Activated CD8-positive, alpha-beta memory T cell treated with anti-CD3 and anti-CD28 coated beads, Interleukin-2, amount 50 U/mL, for 24 hours (primary cell): ENCODE measurements around the gene MAP3K7CL.
A peak's percentile ranks its signal among the peaks of the same experiment; 100 is the strongest.

Experiments used
- DNase-seq: peaks from one replicate; pipeline ENCODE4 v3.0.0-alpha.2; 2020; ENCODE audit errors: extremely low read depth

The MAP3K7CL gene

GRCh38 chr21:29195981-29196669 lies 65.7 kb downstream of the MAP3K7CL start:
- peak; percentile 44 for DNase-seq

GRCh38 chr21:29196670-29197191 lies 66.3 kb downstream of the MAP3K7CL start:
- no peak for DNase-seq

GRCh38 chr21:29201186-29201585 lies 70.7 kb downstream of the MAP3K7CL start:
- DNase-seq: no peak

- DNase-seq: no peak
These were observed 74.6 kb downstream of the MAP3K7CL start for GRCh38 chr21:29205009-29205408.

GRCh38 chr21:29205988-29206387 lies 75.5 kb downstream of the MAP3K7CL start:
- no peak for DNase-seq

- DNase-seq: no peak
These were observed 76.0 kb downstream of the MAP3K7CL start for GRCh38 chr21:29206445-29206844.

GRCh38 chr21:29207201-29207600 lies 76.8 kb downstream of the MAP3K7CL start:
- DNase-seq: no peak

GRCh38 chr21:29208044-29208681 lies 77.7 kb downstream of the MAP3K7CL start:
- no peak for DNase-seq

- no peak for DNase-seq
These were observed 78.2 kb downstream of the MAP3K7CL start for GRCh38 chr21:29208682-29209059.

GRCh38 chr21:29209696-29210095 lies 79.3 kb downstream of the MAP3K7CL start:
- DNase-seq: no peak

GRCh38 chr21:29211205-29211604 lies 80.8 kb downstream of the MAP3K7CL start:
- DNase-seq: no peak

GRCh38 chr21:29212446-29212845 lies 82.0 kb downstream of the MAP3K7CL start:
- no peak for DNase-seq

GRCh38 chr21:29213513-29214385 lies 83.3 kb downstream of the MAP3K7CL start:
- no peak for DNase-seq

GRCh38 chr21:29215709-29216108 lies 85.3 kb downstream of the MAP3K7CL start:
- no peak for DNase-seq

- no peak for DNase-seq
These were observed 87.4 kb downstream of the MAP3K7CL start for GRCh38 chr21:29217818-29218291.

GRCh38 chr21:29218749-29219148 lies 88.3 kb downstream of the MAP3K7CL start:
- no peak for DNase-seq

- DNase-seq: no peak
These were observed 88.8 kb downstream of the MAP3K7CL start for GRCh38 chr21:29219165-29219770.

- no peak for DNase-seq
These were observed 90.9 kb downstream of the MAP3K7CL start for GRCh38 chr21:29221253-29221744.

GRCh38 chr21:29224006-29224405 lies 93.6 kb downstream of the MAP3K7CL start:
- DNase-seq: no peak
